ENCODE results near the gene FOXL1. TPM values are rescaled to one million over a fixed set of nuclear protein-coding genes. Genes with fewer than 3 reads are reported as not detected.

The FOXL1 gene
- total and polyA plus RNA-seq, 2 of the 13 experiments (the other 11 are each of a cell fraction or from before 2014, with no cell fraction given), result not detected

GRCh38 chr16:86616906-86617305 is 38.6 kb downstream of the FOXL1 start:
- intact Hi-C loops (cut with micrococcal nuclease; ENCODE audit: unreplicated experiment), result no loop called here
- 8% methylated on average over 5 of the region's 5 CpGs for WGBS (ENCODE audit: low lambda C conversion rate)

More at GRCh38 chr16:86616906-86617305, 38.6 kb downstream of the FOXL1 start:
- no peaks in the 10 kb centered on the region for H4K20me1 ChIP-seq (ENCODE audit: insufficient read depth, low read length)
- in situ Hi-C loops (cut with HindIII; ENCODE audit: extremely low pct_ligation_motif_present, low pct_unique_long_range_greater_than_20kb), result no loop called here
- no peak overlapping the region for H3K4me3 ChIP-seq (replicated peaks in 1 of 3; ENCODE audit: insufficient read depth in 1 of 3, low read depth in 2 of 3, low read length in 3 of 3)
- H3K36me3 ChIP-seq (replicated peaks in 1 of 2; ENCODE audit: control insufficient read depth in 1 of 2, insufficient read depth in 2 of 2, low read length in 2 of 2), result no peaks in the 10 kb centered on the region
- peaks cover 9 to 33% of the 10 kb centered on the region in 2 experiments; a peak in 4 of 5 replicates for H3K27me3 ChIP-seq (ENCODE audit: control insufficient read depth in 1 of 2, insufficient read depth in 2 of 2, low read length in 2 of 2)
- H3K27ac ChIP-seq (ENCODE audit: extremely low read length, insufficient read depth, low read length), result no peak overlapping the region
- FAIRE-seq (no peak), DNase-seq (ENCODE audit: low spot score) (no peak), ATAC-seq (no peak)
- H3K9me3 ChIP-seq (ENCODE audit: low read length), result no peaks in the 10 kb centered on the region
- H3K4me2 ChIP-seq (ENCODE audit: low read depth, low read length), result no peak overlapping the region
- TF ChIP-seq KAT7 (CRISPR knock-in tag; IDR thresholded peaks at IDR 0.05; ENCODE audit: borderline replicate concordance), result no peak
- TF ChIP-seq RFX1 (IDR thresholded peaks at IDR 0.05), result no peak
- no peak for TF ChIP-seq ZNF598 (CRISPR knock-in tag; IDR thresholded peaks at IDR 0.05; ENCODE audit: borderline replicate concordance)
- no peak for TF ChIP-seq SOX6 (IDR thresholded peaks at IDR 0.05)
- no peak for TF ChIP-seq SOX6 (CRISPR knock-in tag; IDR thresholded peaks at IDR 0.05)
- TF ChIP-seq HDAC6 (IDR thresholded peaks at IDR 0.05; ENCODE audit: low read depth, low read length), result no peak
- TF ChIP-seq ZNF503 (CRISPR knock-in tag; IDR thresholded peaks at IDR 0.05), result no peak
- no peak for TF ChIP-seq STAG1 (CRISPR knock-in tag; IDR thresholded peaks at IDR 0.05)
- TF ChIP-seq REL (CRISPR knock-in tag; conservative IDR thresholded peaks at IDR 0.05), result no peak
- no peak for TF ChIP-seq TRIM24 (CRISPR knock-in tag; IDR thresholded peaks at IDR 0.05)
- TF ChIP-seq NCOA2 (CRISPR knock-in tag; IDR thresholded peaks at IDR 0.05), result no peak
- TF ChIP-seq ZNF234 (CRISPR knock-in tag; conservative IDR thresholded peaks at IDR 0.05), result no peak
- no peak for TF ChIP-seq ZNF567 (CRISPR knock-in tag; IDR thresholded peaks at IDR 0.05; ENCODE audit: borderline replicate concordance)
- no peak for TF ChIP-seq ZNF253 (CRISPR knock-in tag; IDR thresholded peaks at IDR 0.05; ENCODE audit: borderline replicate concordance)
- no peak for TF ChIP-seq MAX (IDR thresholded peaks at IDR 0.05)
- H2AFZ ChIP-seq (ENCODE audit: low read length), result no peak overlapping the region
- ChIA-PET POLR2A (no interaction called here), CTCF (ENCODE audit: low intra/inter-chr PET ratio, low total read pairs) (no interaction called here)
- no peaks in the 10 kb centered on the region for H3K4me1 ChIP-seq (ENCODE audit: insufficient read depth, low read length)
- no peaks in the 10 kb centered on the region for H3K79me2 ChIP-seq (ENCODE audit: insufficient read depth, low read length)
- no peak overlapping the region for H3K9ac ChIP-seq (ENCODE audit: insufficient read depth, low read depth, low read length)
- no TSS peak for BruUV-seq (replicated peaks)
